Activated CD8-positive, alpha-beta memory T cell treated with anti-CD3 and anti-CD28 coated beads for 48 hours (primary cell): ENCODE data around the gene RTKN2.

ENCODE experiments used
- DNase-seq, 3 experiments: peaks; one replicate each; pipeline ENCODE4 v3.0.0-alpha.2; 2020; ENCODE audit warnings: low read depth in 2 of 3, low spot score in 2 of 3

The RTKN2 gene

GRCh38 chr10:62230344-62231121 is 38.1 kb downstream of the RTKN2 start:
- no peak for DNase-seq

- no peak for DNase-seq
Observed at GRCh38 chr10:62225362-62225761, 43.3 kb downstream of the RTKN2 start.

- no peak for DNase-seq
Observed at GRCh38 chr10:62224606-62225005, 44.0 kb downstream of the RTKN2 start.

GRCh38 chr10:62217683-62218082 is 51.0 kb downstream of the RTKN2 start:
- no peak for DNase-seq

GRCh38 chr10:62214364-62214874 is 54.2 kb downstream of the RTKN2 start:
- DNase-seq: no peak

GRCh38 chr10:62205750-62206399 is 62.8 kb downstream of the RTKN2 start:
- DNase-seq: no peak

GRCh38 chr10:62199584-62199983 is 69.1 kb downstream of the RTKN2 start:
- DNase-seq: no peak

GRCh38 chr10:62196528-62196927 is 72.1 kb downstream of the RTKN2 start:
- no peak for DNase-seq

GRCh38 chr10:62195675-62195926 is 73.0 kb downstream of the RTKN2 start:
- no peak for DNase-seq

- no peak for DNase-seq
Observed at GRCh38 chr10:62194924-62195674, 73.5 kb downstream of the RTKN2 start.

- DNase-seq: no peak
Observed at GRCh38 chr10:62193479-62193878, 75.2 kb downstream of the RTKN2 start.

GRCh38 chr10:62189131-62189530 is 79.5 kb downstream of the RTKN2 start:
- no peak for DNase-seq

- no peak for DNase-seq
Observed at GRCh38 chr10:62188021-62188616, 80.5 kb downstream of the RTKN2 start.

GRCh38 chr10:62186999-62187675 is 81.5 kb downstream of the RTKN2 start:
- DNase-seq: no peak

- no peak for DNase-seq
Observed at GRCh38 chr10:62185919-62186692, 82.5 kb downstream of the RTKN2 start.

- DNase-seq: no peak
Observed at GRCh38 chr10:62183857-62184795, 84.5 kb downstream of the RTKN2 start.

- no peak for DNase-seq
Observed at GRCh38 chr10:62183442-62183841, 85.2 kb downstream of the RTKN2 start.

GRCh38 chr10:62182595-62182994 is 86.0 kb downstream of the RTKN2 start:
- DNase-seq: no peak

GRCh38 chr10:62182171-62182570 is 86.5 kb downstream of the RTKN2 start:
- DNase-seq: no peak
